ENCODE results near the gene CALML3.

The CALML3 gene

GRCh38 chr10:5508161-5508604 is 16.6 kb upstream of the CALML3 start:
- no peak for DNase-seq

DNA sequence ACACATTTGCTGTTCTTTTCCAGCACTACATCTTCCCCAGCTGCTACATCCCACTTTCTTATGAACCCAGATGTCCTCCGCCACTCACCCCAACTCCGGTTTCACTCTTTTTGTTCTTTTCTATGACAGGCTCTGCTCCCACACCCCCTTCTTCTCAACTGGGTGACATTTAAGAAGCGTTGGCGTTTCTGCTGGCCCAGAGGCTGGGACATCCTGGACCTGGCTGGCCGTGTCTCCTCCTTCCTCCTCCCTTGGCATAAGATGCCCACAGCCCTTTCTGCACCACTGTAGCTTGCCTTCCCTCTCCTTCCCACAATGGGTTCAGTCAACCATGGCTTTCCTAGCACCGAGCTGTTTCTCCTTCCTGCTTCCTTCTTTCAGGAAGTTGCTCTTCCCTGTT is 16.0 kb upstream of the CALML3 start:
- DNase-seq, result no peak

- DNase-seq, result no peak
Observed at GRCh38 chr10:5509236-5509635, 15.5 kb upstream of the CALML3 start.

DNA sequence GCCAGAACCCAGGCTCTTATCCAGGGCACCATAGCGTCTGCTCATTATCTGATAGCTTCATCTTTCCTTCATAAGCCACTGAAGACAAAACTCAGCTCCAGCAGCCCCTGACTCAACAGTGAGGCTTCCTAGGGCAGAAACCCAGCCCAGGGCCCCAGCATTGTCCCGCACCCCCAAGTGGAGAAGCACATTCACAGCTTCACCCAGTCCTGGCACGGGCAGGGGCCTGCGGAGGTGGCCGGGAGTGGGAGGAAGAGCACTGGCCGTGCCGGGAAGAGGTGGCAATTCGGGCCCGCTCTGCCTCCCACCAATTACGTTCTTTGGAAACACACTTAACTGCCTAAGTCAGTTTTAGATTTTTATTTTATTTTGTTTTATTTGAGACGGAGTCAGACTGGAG is 15.1 kb upstream of the CALML3 start:
- no peak for DNase-seq

DNA sequence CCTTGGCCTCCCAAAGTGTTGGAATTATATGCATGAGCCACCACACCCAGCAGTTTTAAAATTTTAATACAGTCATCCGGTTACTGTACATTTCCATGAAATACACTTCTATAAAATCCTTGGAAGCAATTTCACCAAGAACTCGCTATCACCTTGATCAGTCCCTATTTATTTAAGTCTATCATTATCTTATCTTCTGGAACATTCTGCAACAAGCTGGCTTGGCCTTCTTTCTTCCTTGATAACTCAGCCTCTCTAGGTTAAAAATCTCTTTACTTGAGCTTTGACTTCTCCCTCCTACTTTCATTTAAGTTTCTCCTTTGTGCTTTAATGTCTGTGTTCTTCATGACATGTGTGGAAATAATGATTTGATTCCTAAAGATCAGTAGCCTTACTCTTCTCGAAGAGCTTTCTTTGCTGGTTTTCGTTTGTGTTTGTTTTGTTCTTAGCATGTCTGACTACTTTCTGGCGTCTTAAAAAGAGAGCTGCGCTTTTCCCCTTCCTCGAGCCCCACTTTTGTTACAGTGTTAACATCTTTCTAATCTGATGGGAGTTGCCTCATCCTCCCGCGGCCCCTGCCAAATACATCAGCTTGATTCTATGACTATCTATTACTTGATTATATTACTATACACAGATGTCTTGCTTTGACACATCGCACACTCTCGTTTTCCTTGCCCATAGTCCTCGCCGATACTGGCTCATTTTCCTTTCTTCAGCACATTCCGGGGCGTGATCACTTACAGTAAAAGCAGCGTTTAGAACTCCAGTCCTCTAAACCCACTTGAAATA is 14.3 kb upstream of the CALML3 start:
- no peak for DNase-seq

DNA sequence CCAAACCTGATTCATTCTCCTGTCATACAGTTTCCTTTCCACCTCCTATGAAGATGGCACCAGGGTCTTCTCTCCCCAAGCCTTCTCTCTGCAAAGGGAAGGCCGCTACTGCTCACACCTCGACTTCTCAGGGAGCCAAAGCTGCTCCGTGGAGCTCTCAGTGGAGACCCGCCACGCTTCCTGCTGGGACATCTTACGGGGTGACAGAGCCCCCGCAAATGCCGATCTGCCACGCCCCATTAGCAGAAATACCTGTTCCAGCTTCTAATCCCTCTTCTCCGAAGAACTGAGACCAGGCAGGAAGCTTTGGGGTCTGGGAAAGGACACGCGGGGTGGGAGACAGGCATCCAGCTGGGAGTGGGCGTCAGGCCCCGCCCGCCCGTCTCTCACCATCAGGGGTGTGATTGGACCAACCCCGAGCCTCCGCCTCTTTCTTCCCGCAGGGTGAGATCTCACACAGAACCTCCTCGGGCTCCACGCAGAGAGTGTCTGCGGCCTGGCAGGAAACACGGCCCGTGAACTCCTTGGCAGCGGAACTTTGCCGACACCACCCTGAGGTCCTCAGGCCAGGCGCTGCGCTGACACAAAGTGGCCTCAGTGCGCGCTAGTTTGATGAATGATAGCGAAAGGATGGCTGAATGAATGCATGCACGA is 13.4 kb upstream of the CALML3 start:
- DNase-seq, result no peak

DNA sequence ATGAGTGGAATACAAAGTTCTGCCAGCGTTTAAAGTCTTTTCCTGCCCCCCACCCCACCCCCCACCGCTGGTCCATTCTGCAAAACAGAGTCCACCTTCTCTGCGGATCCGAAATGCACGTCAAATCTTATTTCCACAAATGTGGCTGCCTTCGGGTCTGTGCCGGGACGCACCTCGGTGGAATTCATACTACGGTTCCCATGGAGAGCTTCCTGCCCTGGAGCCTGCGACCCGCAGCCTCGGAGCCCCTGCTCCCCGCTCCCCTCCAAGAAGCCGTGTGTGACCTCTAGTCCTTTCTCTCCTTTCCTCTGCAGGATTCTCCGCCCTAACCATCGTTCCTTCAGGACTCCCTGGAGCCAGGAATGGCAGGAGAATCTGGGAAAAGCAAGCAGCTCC is 12.9 kb upstream of the CALML3 start:
- DNase-seq, result no peak

DNA sequence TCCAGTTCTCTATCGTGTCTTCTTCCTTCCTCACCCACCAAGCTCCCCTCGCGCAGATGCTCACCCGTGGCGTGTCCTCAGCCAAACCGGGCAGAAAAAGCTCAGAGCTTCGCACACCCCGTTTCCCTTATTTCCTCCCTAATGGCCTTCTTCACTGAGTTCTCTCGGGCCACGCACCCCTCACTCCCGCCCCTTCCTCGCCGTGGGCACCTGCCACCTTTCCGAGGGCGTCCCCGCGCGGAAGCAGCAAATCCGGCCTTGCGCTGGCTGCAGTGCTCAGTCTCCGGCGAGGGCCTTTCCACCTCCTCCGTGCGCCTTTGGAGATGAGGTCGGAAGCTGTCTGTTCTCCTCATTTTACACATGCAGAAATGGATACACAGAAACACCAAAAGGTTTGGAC is 12.4 kb upstream of the CALML3 start:
- no peak for DNase-seq

DNA sequence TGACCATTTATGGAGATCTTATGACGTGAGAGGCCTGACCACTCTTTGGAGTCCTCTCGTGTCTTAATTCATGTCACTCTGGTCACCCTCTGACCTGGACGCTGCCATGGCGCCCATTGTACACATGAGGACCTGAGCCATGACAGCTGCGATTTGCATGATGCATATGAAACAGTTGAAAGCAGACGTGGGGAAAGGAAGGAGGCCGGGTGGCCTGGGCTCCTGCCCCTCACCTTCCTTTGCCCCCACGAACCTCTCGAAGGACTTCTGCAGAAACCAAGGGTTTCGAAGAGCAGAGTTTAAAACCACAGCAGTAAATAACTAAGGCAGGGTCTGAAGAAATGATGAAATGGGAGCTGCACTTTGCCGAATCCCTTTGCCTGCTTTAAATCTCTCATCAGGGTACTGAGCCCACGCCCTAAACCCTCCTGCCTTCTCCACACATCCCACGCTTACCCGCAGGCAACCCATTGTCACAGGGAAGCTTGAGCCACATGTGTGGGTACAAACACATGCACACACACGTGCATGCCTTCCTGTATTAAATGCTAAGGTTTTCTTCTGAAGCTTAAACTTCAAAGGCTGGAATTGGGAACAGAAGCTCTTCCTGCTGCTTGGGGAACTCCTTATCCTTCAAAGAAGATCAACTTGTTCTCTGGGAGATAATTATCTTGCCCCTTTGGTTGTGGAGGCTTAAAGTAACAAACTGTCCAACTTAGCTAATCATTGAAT is 11.7 kb upstream of the CALML3 start:
- DNase-seq, result no peak

DNA sequence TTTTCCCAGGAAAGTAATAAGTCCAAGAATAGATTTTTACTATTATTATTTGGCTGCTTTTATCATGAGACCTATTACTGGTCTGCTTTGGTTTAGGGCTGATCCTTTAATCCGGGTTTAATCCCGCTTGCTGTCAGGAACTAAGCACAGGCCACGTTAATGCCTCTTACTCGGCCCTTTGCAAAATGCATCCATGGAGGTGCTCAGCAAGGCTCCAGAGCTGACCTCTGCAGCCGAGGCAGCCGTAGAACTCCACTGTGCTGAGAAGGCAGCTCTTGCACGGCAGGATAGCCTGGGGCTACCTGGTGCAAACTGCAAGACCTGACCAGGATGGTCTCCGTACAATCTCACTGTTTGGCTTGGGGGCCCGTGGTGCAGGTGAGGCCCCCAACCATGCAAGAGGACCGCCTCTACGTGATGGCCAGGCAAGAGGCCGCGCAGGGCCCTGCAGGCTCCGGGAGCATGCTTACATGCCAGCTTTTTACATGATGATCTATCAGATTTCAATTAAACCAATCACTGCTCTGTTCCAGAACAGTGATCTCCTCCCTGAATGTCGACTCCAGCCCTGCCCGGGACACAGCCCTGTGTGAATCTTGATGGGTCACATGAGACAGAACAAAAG is 10.4 kb upstream of the CALML3 start:
- DNase-seq, result no peak

DNA sequence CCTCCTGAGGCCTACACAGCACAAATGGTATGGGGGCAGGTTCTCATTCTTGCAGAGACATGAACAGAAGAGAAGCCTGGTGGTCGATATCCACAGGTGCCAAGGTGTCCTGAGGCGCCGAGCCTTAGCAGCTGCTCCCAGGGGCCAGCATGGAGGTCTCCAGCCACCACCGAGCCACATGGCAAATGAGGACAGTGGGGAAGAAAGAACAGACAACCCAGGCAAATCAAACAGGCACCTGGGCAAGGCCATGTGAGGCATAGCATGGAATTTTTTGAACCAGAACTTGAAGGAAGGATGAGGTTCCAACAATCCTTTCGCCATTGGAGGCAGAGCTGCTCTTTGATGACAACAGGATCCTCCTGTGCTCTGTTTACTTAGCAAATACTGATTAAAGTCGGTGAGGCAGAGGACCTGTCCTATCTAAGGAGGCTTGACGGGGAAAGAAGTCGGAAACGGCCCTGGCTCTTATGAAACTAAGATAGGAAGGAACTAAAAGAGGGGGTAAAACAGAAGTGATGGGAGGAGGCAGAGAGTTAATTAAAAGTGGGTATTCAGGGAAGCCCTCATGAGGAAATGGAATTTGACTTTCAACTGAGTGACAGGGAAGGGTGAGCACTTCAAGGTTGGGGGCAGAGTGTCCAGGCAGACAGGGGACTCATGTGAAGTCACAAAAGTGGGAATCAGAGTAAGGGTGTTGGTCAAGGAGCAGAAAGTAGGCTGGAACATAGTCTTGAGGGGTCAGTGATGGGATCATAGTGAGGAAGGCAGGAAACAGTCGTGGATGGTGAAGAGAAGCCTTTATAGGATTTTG is 8.6 kb upstream of the CALML3 start:
- DNase-seq, result no peak

DNA sequence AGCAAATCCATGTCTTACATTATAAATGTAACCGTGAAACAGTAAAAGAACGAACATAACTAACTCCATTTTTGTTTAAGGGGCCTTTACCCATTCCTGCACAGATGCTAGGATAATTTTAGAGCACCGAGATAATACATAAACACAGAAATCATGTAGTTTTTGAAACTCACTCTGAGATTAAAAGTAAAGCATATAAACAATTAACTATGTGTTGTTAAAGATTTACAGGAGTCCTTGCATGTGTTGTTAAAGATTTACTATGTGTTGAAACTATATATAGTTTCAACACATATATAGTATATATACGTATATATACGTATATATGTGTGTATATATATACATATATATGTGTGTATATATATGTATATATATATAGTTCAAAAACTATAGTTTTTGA is 7.2 kb upstream of the CALML3 start:
- DNase-seq, result no peak

DNA sequence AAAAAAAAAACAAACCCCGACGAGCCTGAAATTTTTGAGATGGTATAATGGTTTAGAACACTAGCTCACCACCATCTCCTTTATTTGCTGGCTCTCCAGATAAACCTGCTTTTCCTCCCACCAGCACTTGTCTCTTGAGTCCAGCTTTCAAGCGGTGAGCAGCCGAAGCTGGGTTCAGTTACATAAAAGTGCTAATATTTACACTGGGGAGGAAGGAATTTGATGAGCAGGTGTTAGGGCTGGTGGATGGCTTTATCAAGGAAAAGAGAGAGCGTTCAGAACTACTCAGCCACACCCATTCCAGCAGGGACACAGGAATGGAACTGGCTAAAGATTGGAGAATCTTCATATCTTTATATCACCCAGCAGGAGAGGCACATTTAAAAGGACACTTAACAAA is 6.6 kb upstream of the CALML3 start:
- DNase-seq, result no peak

DNA sequence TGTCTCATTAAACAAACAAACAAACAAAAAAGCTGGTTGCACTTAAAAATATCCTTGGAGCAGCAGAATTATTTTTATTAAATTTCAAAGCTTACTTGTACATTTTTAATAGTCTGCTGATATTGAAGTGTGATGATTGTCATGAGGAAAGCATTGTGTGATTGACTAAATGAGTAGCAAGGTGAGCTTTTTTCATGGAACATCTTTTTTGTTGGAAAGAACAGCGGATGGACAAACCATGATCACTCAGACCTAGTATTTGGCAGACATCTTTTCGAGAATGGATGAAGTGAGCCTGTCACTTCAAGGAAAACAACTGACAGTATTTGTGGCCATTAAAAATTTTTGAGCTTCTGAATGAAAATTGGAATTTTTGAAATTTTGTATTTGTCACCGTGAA is 5.7 kb upstream of the CALML3 start:
- no peak for DNase-seq

- DNase-seq, result no peak
Observed at GRCh38 chr10:5522913-5523560, 1.7 kb upstream of the CALML3 start.

DNA sequence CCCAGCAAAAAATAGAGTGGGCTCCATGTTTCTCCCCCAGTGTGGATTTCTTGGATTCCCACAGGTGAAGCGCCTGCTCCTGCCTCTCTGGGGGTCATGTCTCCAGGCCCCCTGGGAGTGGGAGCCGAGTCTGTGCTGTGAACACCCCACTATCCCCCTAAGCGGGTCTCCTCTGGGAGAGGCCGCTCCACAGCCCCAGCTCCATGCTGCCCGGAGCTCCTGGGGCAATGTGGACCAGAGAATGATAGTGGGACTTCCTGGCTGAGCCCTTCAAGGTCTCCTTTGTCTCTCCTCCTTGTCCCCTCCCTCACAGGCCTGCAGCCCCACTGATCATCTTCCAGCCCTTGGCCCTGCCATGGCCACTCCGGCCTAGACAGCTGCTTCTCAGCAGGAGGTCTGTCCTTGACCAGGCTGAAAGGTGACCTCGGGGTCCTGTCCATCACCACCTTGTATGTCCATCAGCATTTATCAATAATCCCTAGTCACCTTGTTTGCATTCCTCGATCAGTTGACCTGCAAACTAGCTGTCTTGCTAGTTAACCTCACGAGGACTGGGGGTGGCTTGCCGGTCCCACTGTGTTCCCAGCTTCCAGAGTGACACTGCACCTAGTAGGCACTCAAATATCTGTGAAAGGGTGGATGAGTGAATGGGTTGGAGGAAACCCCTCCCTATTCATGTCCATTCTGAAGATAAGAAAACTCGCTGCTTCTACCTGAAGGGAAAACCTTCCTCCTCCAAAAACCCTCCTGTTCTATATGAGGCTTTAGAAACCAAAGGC is 776 bp upstream of the CALML3 start:
- DNase-seq, result no peak

DNA sequence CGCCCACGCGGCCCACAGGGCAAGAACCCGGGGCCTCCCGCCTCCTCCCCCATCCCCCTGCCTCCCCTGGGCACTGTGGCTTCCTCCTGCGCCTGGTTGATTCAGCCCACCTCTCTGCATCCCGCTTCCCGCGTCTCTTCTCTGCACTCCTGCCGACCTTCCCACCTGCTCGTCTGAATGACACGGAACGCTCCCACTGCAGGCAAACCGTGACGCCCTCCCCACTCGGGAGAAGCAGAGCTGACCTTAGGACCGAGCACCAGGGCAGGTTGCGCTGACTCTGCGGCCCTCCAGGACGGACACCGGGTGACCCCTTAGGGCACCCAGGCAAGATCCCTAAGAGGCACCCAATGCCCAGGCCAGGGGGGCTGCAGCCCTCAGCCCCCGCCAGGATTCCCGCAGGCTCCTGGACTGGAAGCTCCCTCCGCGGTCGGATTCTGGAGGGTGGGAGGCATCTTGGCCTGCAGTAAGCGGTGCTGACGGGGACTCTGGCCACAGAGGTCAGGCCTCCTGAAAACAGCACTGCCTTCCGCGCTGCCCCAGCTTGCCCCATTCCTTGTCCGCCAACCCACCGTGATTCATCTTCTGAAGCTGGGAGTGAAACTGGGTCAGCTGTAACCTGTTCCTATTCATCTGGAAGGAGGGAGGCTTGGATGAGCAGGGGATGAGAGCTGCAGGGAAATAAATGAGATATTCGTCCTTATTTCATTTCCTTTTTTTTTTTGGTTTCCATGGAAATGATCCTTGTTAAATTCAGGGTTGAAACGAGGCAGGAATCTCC is 990 bp downstream of the CALML3 start:
- no peak for DNase-seq

- no peak for DNase-seq
Observed at GRCh38 chr10:5526691-5527331, 2.0 kb downstream of the CALML3 start.

- DNase-seq, result no peak
Observed at GRCh38 chr10:5527332-5528200, 2.8 kb downstream of the CALML3 start.
